ENCODE measurements around the gene PAGE2.
"Not testable (repeated sequence)": the region's sequence is repeated elsewhere in the genome, so short reads cannot be mapped to it uniquely, and the experiment has no call there.

The PAGE2 gene, protein sequence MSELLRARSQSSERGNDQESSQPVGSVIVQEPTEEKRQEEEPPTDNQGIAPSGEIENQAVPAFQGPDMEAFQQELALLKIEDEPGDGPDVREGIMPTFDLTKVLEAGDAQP

DNA sequence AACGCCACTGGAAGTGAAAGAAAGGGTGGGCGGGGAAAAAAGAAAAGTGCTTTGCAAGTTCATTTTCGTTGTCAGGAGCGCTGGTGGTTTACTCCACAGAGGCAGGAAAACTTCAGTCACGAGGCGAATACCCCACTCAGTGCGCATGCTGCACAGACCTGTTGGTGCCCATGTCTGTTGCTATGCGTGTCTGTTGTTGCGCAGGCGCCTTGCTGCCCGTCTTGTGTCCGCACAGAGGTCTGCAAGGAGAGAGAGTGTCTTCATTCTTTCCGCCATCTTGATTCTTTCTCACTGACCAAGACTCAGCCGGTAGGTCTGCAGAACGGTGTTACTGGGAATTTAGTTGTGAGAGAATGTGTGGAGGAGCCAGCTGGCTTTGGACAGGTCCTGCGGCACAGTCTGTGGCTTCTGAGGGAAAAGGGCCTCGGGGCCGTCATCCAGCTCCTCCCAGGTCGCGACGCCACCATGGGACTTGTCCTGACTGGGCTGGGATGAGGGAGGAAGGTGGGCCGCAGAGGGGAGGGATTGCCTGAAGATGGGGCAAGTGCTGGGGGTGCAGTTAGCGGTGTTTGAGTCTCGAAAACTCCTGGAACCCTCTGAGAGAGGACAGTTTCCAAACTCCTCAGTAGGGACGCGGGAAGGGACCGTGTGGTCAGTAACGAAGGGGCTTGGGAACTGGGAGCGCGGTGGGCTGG, at the start of gene PAGE2:
Gene PAGE2, plus strand, starts transcription at position 224 of the 695 bp plus-strand sequence. CDS start 1,003 bp downstream, outside the sequence.
- DNase-seq (ENCODE audit: low read depth, low spot score): no peak

GRCh38 chrX:55039471-55039870, 49.3 kb upstream of the PAGE2 start:
- DNase-seq (ENCODE audit: low read depth, low spot score): peak; percentile 3

DNA sequence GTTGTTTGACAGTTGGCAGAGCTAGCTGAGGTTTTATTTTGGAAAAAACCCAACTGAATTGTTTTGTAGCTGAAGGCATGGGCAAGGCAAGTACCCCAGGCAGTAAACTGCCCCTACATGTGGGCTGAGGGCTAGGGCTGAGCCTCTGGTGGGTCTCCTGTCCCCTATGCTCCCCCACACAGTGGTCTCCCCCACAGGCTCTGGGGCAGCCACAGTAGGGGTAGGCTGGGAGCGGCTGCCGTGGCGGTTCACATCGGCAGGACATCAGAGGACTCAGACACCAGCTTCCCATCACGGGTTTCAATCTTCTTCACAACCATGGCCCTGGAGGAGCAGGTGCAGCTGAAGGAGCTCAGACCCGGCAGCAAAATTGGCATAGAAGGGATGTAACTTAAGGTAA, 47.3 kb upstream of the PAGE2 start:
- no peak for DNase-seq (ENCODE audit: low read depth, low spot score)

DNA sequence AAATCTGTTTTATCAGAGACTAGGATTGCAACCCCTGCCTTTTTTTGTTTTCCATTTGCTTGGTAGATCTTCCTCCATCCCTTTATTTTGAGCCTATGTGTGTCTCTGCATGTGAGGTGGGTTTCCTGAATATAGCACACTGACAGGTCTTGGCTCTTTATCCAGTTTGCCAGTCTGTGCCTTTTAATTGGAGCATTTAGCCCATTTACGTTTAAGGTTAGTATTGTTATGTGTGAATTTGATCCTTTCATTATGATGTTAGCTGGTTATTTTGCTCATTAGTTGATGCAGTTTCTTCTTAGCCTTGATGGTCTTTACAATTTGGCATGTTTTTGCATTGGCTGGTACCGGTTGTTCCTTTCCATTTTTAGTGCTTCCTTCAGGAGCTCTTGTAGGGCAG, 38.2 kb upstream of the PAGE2 start:
- not testable (repeated sequence) for DNase-seq (ENCODE audit: low read depth, low spot score)

- DNase-seq (ENCODE audit: low read depth, low spot score): no peak
These were observed 31.8 kb upstream of the PAGE2 start for GRCh38 chrX:55056820-55057674.

DNA sequence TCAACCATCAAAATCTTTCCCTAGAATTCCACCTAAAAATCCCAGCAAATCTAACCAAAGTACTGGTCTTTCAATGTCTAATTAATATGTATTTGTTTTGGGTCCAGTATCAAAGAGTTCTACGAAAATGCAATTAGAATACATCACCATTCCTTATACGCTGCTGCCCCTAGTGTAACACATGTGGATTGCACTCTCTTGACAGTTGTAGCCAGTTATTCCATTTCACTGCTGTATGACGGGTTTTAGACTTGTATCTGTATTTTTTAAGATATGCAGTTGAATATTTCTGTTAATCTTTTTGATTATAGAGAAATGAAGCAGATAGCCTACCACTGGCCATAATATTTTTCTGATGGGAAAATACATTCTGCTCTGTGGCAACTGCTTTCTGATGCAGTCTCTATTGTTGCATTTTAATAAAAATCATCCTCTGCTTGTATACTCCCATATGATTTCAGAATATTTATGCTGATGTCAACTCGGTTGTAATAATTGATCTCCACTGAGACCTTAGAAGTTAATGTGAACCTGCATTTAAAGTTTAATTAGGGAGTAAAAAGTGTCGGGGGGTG, 31.1 kb upstream of the PAGE2 start:
- DNase-seq (ENCODE audit: low read depth, low spot score): no peak

DNA sequence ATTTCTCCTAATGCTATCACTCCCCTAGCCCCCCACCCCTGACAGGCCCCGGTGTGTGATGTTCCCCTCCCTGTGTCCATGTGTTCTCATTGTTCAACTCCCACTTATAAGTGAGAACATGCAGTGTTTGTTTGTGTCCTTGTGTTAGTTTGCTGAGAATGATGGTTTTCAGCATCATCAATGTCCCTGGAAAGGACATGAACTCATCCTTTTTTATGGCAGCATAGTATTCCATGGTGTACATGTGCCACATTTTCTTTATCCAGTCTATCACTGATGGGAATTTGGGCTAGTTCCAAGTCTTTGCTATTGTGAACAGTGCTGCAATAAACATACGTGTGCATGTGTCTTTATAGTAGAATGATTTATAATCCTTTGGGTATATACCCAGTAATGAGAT, 21.6 kb upstream of the PAGE2 start:
- not testable (repeated sequence) for DNase-seq (ENCODE audit: low read depth, low spot score)

- DNase-seq (ENCODE audit: low read depth, low spot score): no peak
These were observed 16.5 kb upstream of the PAGE2 start for GRCh38 chrX:55072286-55072685.

GRCh38 chrX:55074851-55075467, 13.9 kb upstream of the PAGE2 start, which contains the start of gene PAGE2B:
TSS of gene PAGE2B (plus strand) at chrX:55075030. CDS start at chrX:55076042, 1,012 bp downstream.
- no peak for DNase-seq (ENCODE audit: low read depth, low spot score)

GRCh38 chrX:55098691-55099090, 9.9 kb downstream of the PAGE2 start:
- no peak for DNase-seq (ENCODE audit: low read depth, low spot score)

- no peak for DNase-seq (ENCODE audit: low read depth, low spot score)
These were observed 10.3 kb downstream of the PAGE2 start for GRCh38 chrX:55099162-55099561.

DNA sequence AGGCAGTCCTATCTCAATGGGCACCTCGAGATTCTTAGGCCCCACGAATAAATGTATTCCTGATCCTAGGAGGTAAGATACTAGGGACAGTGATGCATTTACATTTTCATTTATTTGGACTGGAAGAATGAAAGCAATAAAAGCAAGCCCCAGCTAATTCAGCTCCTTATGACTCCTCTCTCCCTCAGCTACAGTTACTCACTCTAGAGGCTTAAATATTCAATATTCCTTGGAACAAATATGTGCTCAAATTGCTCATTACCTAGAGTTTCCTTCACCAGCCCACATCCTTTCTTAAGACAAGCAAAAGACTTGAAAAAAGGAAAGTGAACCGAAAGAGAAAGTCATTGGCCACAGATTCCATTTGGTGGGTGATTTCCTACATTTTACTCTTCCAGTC, 13.9 kb downstream of the PAGE2 start:
- no peak for DNase-seq (ENCODE audit: low read depth, low spot score)

GRCh38 chrX:55107262-55107661, 18.4 kb downstream of the PAGE2 start:
- no peak for DNase-seq (ENCODE audit: low read depth, low spot score)

- DNase-seq (ENCODE audit: low read depth, low spot score): no peak
These were observed 19.1 kb downstream of the PAGE2 start for GRCh38 chrX:55107911-55108310.

- no peak for DNase-seq (ENCODE audit: low read depth, low spot score)
These were observed 20.5 kb downstream of the PAGE2 start for GRCh38 chrX:55109306-55109705.

GRCh38 chrX:55111578-55112254, 22.9 kb downstream of the PAGE2 start:
- DNase-seq (ENCODE audit: low read depth, low spot score): no peak

DNA sequence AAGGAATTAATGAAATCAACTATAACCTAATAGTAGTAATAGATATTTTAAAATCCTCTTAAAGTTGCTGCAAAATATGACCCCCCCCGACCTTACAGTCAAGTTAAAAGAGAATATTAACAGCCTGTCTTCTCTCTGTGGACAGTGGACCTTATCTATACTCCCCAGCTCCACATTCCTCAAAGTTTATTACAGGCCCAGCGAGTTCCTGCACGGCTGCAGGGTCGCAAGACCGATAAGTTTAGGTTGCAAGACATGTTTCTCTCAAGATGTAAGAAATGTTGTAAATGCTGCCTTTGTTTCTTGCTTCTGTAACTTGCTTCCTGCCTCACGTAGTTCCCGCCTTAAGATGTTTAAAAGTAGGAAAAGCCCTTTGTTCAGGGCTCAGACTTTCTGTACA, 27.8 kb downstream of the PAGE2 start:
- DNase-seq (ENCODE audit: low read depth, low spot score): not testable (repeated sequence)

DNA sequence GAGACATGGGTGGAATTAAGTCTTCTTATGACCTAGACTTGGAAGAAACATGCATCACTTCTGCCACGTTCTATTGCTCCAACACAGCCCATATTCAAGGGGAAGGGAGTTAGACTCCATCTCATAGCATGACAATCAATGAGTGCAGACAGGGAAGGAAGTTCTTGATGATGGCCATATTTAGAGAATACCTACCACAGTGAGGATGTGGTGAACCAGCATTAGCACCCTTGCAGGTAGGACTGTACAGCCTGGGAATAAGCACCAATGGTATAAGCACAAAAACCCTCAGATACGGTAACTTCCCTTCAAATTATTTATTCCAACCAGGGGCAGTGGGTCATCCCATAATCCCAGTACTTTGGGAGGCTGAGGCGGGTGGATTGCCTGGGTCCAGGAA, 29.8 kb downstream of the PAGE2 start:
- DNase-seq (ENCODE audit: low read depth, low spot score): no peak

- DNase-seq (ENCODE audit: low read depth, low spot score): no peak
These were observed 30.5 kb downstream of the PAGE2 start for GRCh38 chrX:55119271-55119670.

DNA sequence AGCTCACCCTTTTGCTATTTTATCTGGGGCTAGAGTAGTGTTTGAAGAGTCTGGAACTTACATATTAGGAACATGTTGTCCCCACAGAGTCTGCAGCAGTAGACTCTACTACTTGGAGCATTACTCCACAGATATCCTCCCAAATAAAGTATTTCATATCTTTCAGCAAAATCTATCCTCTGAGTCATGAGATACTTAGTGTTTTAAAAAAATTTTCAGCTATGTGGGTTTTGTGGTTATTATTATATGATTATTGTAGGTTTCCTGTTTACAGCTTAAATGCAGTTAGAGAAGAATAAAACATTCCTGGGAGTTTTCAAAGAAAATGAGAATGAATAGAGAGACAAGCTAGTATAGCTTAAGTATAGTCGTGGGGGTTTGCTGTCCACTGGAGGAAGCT, 30.9 kb downstream of the PAGE2 start:
- no peak for DNase-seq (ENCODE audit: low read depth, low spot score)

DNA sequence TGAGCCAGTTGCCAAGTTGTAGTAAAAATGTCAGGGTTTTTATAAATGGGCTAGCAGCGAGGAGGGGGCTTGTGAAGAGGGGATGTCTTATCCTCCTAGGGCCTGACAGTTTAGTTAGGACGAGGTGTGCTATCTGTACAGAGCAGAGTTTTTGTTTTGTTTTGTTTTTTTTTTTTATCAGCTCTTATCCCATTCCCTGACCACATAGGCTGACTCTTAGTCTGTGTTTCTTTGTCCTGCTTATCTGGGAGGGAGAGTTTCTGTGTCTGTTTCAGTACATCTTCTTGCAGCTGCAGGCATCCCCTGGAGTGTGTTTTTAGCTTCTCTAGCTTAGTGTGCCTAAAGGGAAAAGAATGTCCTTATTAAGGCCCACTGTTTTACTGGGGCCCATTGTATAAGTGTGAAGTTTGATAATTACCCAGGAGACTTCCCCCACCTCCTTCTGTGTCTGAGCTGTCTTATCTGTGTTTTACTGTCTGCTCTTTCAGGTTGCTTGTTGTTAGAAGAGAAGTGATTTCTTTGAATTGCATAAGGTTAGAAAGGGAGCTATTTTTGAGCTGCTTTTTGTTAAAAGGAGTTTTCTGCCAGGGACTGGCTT, 32.0 kb downstream of the PAGE2 start:
- no peak for DNase-seq (ENCODE audit: low read depth, low spot score)

All from brain pericyte (primary cell).